ENCODE measurements around the gene SLC5A12.
"Not testable (repeated sequence)": the region's sequence is repeated elsewhere in the genome, so short reads cannot be mapped to it uniquely, and the experiment has no call there.

The SLC5A12 gene

DNA sequence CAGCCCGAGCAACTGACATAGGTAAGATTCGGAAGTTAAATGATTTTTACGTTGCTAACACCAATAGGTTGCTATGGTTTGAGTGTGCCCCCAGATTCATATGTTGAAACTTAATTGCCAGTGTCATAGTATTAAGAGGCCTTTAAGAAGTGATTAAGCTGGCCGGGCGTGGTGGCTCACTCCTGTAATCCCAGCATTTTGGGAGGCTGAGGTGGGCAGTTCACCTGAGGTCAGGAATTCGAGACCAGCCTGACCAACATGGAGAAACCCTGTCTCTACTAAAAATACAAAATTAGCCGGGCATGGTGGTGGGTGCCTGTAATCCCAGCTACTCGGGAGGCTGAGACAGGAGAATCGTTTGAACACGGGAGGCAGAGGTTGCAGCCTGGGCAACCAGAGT is 78.5 kb downstream of the SLC5A12 start:
- DNase-seq, result not testable (repeated sequence)

DNA sequence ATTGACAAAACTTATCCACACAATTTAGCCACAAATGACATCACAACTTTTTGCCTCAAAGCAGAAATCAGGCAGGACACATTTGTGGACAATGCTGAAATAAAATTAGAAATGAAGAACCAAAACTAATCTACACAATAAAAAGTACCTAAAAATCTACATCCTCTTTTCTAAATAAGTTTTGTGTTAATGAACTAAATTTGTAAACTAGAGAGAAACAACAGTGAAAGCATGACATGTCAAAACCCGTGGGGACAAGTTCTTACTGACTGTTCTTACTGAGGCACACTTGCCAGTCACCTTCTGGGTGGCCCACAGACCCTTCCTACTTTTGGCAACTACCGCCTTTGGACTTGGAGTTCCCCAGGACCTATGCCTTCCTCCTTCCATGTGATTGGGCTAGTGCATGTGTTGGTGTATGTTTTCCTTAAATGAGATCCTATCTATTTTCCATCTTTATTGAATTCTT is 89.1 kb downstream of the SLC5A12 start:
- no peak for DNase-seq

DNA sequence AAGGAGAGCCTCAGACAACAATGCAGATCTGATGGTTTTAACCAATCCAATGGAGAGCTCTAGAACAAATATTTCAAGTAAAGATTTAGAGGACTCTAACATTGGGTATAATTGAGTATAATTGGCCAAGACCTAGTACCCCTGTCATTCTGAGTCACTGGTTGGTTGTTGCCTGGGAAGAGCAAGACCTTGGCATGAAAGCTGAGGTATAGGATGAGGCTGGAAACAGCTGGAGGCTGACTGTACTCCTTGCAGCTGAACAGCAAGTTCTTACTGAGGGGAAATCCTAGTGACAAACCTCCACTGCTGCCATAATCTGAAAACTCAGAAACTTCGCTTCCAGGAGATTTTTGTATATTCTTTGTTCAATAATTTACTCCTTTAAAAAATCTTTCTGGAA is 95.5 kb downstream of the SLC5A12 start:
- no peak for DNase-seq

DNA sequence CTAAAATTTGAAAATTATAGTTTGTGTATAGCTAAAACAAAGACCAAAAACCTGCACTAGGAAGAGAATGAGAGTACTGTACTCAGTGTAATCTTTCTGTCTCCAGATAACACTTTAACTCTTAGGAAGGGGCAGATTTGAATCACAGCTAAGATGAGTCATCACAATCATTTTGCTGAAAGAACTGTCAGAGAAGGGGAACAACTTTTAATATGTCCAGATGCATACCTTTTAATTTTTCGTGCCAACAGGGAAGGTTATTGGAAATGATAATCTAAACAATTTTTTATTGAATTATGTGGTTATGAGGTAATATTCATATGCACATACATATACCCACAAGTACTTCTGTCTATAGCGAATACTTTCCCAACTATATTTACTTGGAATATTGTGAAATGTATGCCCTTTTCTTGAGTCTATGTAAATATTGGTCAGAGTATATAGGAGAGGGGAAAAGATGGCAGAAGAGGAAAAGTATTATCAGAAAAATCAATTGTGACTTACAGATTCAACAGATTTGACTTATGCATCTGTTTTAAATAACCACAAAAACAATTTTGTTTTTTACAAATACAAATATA is 98.7 kb downstream of the SLC5A12 start:
- no peak for DNase-seq

DNA sequence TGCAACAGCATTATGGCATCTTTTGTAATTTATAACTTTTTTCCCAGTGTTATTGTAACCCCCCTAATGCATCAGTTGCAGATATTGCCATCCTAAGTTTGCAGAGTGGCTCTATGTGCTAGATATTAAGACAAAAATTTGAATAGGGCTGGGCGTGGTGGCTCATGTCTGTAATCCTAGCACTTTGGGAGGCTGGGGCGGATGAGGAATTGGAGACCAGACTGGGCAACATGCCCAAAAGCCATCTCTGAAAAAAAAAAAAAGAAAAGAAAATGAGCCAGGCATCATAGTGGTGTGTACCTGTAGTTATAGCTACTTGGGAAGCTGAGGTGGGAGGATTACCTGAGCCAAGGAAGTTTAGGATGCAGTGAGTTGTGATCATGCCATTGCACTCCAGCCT is 99.7 kb downstream of the SLC5A12 start:
- no peak for DNase-seq

DNA sequence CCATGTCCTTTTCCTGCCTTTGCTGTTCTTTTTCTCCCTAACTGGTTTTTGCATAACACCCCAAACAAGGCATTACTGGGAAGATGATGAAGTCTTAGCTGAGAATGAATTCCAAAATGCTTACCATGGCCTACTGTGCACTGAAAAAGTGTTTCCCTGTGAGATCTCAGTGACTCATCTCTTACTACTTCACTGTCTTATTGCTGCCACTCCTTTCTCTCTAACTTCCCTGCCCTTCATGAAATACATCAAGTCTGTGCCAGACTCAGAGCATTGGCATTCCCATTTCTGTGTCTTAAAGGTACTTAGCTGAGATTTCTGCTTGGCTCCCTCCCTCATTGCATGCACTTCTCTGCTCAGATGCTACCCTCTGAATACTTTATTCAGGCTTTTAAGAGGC is 100.7 kb downstream of the SLC5A12 start:
- no peak for DNase-seq

DNA sequence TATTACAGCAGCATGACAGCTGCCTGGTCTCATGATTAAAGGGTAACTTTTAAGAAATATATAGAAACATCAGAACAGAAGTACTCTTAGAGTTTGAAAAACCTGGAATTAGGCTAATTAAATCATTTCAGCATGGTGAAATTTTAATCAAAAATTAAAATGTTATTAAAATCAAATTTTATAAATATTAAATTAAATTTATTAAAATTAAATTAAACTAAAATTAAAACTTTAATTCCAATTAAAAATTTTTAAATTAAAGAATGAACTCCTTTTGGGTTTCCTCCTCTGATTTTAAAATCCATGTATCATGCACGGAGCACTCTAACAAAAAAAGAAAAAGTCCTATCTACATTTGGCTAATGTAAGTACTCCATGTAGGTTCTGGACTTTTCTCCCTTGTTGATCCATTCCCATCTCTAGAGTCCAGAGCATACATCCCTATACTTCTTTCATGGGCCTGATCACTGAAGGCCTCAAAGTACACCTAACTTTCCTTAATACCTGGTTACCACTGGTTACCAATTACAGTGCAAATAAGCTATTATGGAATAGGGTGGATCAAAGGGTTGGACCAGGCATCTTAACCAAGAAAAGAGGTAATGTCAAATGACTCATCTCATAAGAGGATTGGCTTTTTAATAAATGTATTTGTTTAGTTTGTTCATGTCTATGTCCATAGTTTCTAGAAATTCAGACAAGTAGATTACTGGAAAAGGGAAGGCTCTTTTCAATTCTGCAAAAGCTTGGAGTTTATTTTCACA is 101.4 kb downstream of the SLC5A12 start:
- no peak for DNase-seq

DNA sequence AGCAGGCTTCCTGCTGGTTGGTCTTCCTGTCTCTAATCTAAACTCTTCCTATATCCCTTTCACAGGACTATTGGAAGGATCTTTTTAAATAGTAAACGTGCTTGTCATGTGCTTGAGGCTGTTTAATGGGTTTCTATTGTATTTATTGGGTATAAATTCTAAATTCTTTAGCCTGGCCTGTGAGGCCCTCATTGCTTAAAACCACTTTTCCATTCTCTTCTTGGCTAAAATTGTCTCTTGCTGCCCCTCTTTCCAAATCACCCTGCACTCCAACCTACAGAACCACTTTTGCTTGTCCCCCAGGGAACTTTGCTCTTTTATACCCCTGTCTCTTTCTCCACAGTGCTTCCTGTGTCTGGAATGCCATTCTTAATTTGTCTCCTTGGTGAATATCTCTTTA is 103.4 kb downstream of the SLC5A12 start:
- DNase-seq, result no peak
